ENCODE results near the gene CACNA2D3.

Gene CACNA2D3

GRCh38 chr3:54427941-54428871 lies 305.9 kb downstream of the CACNA2D3 start:
- no peak for TF ChIP-seq TAF1 (IDR thresholded peaks at IDR 0.05; ENCODE audit: borderline replicate concordance, insufficient read depth, low read length)

GRCh38 chr3:54432975-54433374 lies 310.6 kb downstream of the CACNA2D3 start:
- TF ChIP-seq POLR2AphosphoS5 (IDR thresholded peaks at IDR 0.05; ENCODE audit: low read depth, low read length) (no peak), SIN3A (IDR thresholded peaks at IDR 0.05; ENCODE audit: borderline replicate concordance, insufficient read depth, low read length) (no peak), TAF1 (IDR thresholded peaks at IDR 0.05; ENCODE audit: borderline replicate concordance, insufficient read depth, low read length) (no peak), REST (IDR thresholded peaks at IDR 0.05; ENCODE audit: insufficient read depth in 1 of 2, low read depth in 2 of 2, low read length in 2 of 2) (no peak), FOXP2 (optimal IDR thresholded peaks at IDR 0.05; ENCODE audit: borderline replicate concordance, extremely low read depth, extremely low read length, insufficient read depth) (no peak)

- TF ChIP-seq SIN3A (IDR thresholded peaks at IDR 0.05; ENCODE audit: borderline replicate concordance, insufficient read depth, low read length), result no peak
- TF ChIP-seq TAF1 (IDR thresholded peaks at IDR 0.05; ENCODE audit: borderline replicate concordance, insufficient read depth, low read length), result no peak
- TF ChIP-seq FOXP2 (optimal IDR thresholded peaks at IDR 0.05; ENCODE audit: borderline replicate concordance, extremely low read depth, extremely low read length, insufficient read depth), result no peak
- TF ChIP-seq REST (IDR thresholded peaks at IDR 0.05; ENCODE audit: insufficient read depth in 1 of 2, low read depth in 2 of 2, low read length in 2 of 2), result no peak
- TF ChIP-seq POLR2AphosphoS5 (IDR thresholded peaks at IDR 0.05; ENCODE audit: low read depth, low read length), result no peak
Measured at GRCh38 chr3:54433846-54434245, 311.5 kb downstream of the CACNA2D3 start.

- TF ChIP-seq SIN3A (IDR thresholded peaks at IDR 0.05; ENCODE audit: borderline replicate concordance, insufficient read depth, low read length) (no peak), POLR2AphosphoS5 (IDR thresholded peaks at IDR 0.05; ENCODE audit: low read depth, low read length) (no peak), REST (IDR thresholded peaks at IDR 0.05; ENCODE audit: insufficient read depth in 1 of 2, low read depth in 2 of 2, low read length in 2 of 2) (no peak), TAF1 (IDR thresholded peaks at IDR 0.05; ENCODE audit: borderline replicate concordance, insufficient read depth, low read length) (no peak), FOXP2 (optimal IDR thresholded peaks at IDR 0.05; ENCODE audit: borderline replicate concordance, extremely low read depth, extremely low read length, insufficient read depth) (no peak)
Measured at GRCh38 chr3:54434756-54435155, 312.4 kb downstream of the CACNA2D3 start.

GRCh38 chr3:54437271-54437670 lies 314.9 kb downstream of the CACNA2D3 start:
- TF ChIP-seq FOXP2 (optimal IDR thresholded peaks at IDR 0.05; ENCODE audit: borderline replicate concordance, extremely low read depth, extremely low read length, insufficient read depth) (no peak), TAF1 (IDR thresholded peaks at IDR 0.05; ENCODE audit: borderline replicate concordance, insufficient read depth, low read length) (no peak), SIN3A (IDR thresholded peaks at IDR 0.05; ENCODE audit: borderline replicate concordance, insufficient read depth, low read length) (no peak), REST (IDR thresholded peaks at IDR 0.05; ENCODE audit: insufficient read depth in 1 of 2, low read depth in 2 of 2, low read length in 2 of 2) (no peak), POLR2AphosphoS5 (IDR thresholded peaks at IDR 0.05; ENCODE audit: low read depth, low read length) (no peak)
